ENCODE results near the gene PARVA. TPM values are rescaled to one million over a fixed set of nuclear protein-coding genes. Genes with fewer than 3 reads are reported as not detected.

Gene PARVA
- total RNA-seq, 1 donor from 2014 or later = 45.9 TPM

DNA sequence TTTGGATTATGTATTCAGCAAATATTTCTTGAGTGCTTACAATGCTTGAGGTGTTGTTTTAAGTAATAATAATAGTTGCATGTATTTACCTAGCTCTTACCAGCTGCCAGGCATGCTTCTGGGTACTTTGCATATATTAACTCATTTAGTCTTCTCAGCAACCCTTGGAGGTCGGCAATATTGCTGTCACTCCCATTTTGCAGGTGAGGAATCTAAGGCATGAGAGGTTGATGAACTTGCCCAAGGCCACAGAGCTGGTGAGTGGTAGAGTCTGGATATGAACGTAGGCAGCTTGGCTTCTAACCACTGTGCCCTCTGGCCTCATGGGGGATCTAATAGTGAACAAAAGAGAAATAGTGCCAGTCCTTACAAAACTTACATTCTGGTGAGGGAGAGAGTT lies 92.9 kb downstream of the PARVA start:
- no peak for DNase-seq (ENCODE audit: low read depth)
- Histone ChIP-seq H3K36me3 (ENCODE audit: control insufficient read depth, insufficient read depth, low read length) (no peaks in the 10 kb centered on the region), H3K27me3 (ENCODE audit: control insufficient read depth, insufficient read depth, low read length) (no peaks in the 10 kb centered on the region), H3K4me3 (ENCODE audit: low read depth, low read length) (no peak overlapping the region)
- TF ChIP-seq, protein P1, sequence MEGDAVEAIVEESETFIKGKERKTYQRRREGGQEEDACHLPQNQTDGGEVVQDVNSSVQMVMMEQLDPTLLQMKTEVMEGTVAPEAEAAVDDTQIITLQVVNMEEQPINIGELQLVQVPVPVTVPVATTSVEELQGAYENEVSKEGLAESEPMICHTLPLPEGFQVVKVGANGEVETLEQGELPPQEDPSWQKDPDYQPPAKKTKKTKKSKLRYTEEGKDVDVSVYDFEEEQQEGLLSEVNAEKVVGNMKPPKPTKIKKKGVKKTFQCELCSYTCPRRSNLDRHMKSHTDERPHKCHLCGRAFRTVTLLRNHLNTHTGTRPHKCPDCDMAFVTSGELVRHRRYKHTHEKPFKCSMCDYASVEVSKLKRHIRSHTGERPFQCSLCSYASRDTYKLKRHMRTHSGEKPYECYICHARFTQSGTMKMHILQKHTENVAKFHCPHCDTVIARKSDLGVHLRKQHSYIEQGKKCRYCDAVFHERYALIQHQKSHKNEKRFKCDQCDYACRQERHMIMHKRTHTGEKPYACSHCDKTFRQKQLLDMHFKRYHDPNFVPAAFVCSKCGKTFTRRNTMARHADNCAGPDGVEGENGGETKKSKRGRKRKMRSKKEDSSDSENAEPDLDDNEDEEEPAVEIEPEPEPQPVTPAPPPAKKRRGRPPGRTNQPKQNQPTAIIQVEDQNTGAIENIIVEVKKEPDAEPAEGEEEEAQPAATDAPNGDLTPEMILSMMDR (IDR thresholded peaks at IDR 0.05; ENCODE audit: insufficient read depth, low read length, poor library complexity, severe bottlenecking) = no peak

DNA sequence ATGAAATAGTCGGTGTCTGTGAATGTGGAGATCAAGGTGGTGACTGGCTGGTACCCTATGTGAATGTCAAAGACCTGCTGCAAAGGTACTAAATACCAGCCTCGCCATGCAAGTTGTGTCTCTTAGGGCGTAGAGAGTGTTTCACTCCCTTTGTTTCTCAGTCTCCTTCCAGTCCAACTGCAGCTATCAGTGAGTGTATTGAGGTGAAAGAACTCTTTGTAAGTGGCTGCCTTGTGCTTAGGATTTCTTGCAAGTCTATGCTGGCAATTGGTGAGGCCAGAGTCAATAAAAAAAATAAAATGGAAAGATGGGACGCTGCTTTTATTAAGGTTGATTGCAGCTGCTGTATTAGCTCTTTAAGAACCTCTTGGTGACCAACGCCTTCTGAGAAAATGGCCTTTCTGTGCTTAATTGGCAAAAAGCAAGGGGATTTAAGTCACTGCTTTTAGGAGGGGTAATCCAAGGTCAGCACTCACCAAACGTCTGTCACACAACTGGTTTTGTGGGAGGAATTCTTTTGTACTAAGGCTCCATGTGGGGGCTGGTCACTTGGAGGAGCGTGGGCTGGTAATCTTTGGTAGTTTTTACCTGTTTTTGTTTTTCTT lies 95.1 kb downstream of the PARVA start:
- no peak for DNase-seq (ENCODE audit: low read depth)
- Histone ChIP-seq H3K4me3 (ENCODE audit: low read depth, low read length) (no peak overlapping the region), H3K27me3 (ENCODE audit: control insufficient read depth, insufficient read depth, low read length) (no peaks in the 10 kb centered on the region), H3K36me3 (ENCODE audit: control insufficient read depth, insufficient read depth, low read length) (no peaks in the 10 kb centered on the region)
- TF ChIP-seq, protein P1 (IDR thresholded peaks at IDR 0.05; ENCODE audit: insufficient read depth, low read length, poor library complexity, severe bottlenecking) = no peak

DNA sequence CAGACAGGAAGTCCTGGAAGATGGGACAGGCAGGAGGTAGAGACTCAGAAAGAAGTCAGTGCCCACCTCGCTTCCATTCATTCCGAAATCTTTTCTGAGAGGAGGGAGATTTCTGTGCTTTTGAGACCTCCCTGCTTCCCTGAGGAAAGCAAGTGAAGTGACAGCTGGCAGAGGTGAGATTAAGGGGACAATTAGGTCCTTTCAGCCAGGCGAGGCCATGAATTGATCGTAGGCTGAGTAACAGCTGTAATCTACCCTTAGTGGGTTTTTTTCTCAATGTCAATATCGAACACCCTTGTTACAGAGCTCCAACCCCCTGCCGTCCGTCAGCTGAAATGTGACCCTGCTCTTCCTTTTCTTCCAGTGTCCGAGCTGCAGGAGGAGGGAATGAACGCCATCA lies 96.0 kb downstream of the PARVA start:
- no peak for DNase-seq (ENCODE audit: low read depth)
- H3K36me3 ChIP-seq (ENCODE audit: control insufficient read depth, insufficient read depth, low read length) = no peaks in the 10 kb centered on the region
- H3K27me3 ChIP-seq (ENCODE audit: control insufficient read depth, insufficient read depth, low read length) = no peaks in the 10 kb centered on the region
- TF ChIP-seq, protein P1 (IDR thresholded peaks at IDR 0.05; ENCODE audit: insufficient read depth, low read length, poor library complexity, severe bottlenecking) = no peak
- no peak overlapping the region for H3K4me3 ChIP-seq (ENCODE audit: low read depth, low read length)

DNA sequence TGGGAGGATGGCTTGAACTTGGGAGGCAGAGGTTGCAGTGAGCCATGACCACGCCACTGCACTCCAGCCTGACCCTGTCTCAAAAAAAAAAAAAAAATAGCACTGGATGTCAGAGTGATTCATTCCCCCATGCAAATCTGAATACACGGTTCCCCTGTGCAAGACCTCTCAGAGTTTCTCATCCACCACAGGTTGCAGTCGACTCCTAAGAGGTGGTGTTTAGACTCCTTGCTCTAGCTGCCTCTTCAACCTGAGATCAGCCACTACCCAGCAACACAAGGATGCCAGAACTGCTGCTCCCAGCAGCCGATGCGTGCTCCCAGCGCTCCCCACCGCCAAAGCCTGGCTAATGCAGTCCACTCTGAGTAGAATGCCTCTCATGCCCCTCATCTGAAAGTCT lies 97.5 kb downstream of the PARVA start:
- H3K36me3 ChIP-seq (ENCODE audit: control insufficient read depth, insufficient read depth, low read length) = no peaks in the 10 kb centered on the region
- no peak overlapping the region for H3K4me3 ChIP-seq (ENCODE audit: low read depth, low read length)
- DNase-seq (ENCODE audit: low read depth) = no peak
- TF ChIP-seq, protein P1 (IDR thresholded peaks at IDR 0.05; ENCODE audit: insufficient read depth, low read length, poor library complexity, severe bottlenecking) = no peak
- H3K27me3 ChIP-seq (ENCODE audit: control insufficient read depth, insufficient read depth, low read length) = no peaks in the 10 kb centered on the region

DNA sequence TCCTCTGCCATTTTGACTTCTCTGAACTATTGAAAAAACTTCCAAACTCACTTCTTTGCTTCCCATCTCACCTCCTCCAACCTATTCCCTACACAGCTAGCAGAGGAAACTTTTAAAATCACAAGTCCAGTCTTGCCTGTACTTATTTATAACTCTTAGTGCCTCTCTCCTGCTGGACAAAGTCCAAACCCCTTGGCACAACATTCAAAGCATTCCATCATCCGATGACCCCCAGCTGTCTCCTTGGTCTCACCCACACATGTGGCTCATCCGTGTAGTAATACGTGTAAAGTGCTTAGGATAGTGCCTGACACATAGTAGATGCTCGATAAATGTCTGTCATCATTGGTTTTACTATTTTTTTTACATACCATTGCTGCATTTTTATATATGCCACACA lies 101.4 kb downstream of the PARVA start:
- H3K36me3 ChIP-seq (ENCODE audit: control insufficient read depth, insufficient read depth, low read length) = no peaks in the 10 kb centered on the region
- DNase-seq (ENCODE audit: low read depth) = no peak
- TF ChIP-seq, protein P1 (IDR thresholded peaks at IDR 0.05; ENCODE audit: insufficient read depth, low read length, poor library complexity, severe bottlenecking) = no peak
- H3K4me3 ChIP-seq (ENCODE audit: low read depth, low read length) = no peak overlapping the region
- H3K27me3 ChIP-seq (ENCODE audit: control insufficient read depth, insufficient read depth, low read length) = no peaks in the 10 kb centered on the region

DNA sequence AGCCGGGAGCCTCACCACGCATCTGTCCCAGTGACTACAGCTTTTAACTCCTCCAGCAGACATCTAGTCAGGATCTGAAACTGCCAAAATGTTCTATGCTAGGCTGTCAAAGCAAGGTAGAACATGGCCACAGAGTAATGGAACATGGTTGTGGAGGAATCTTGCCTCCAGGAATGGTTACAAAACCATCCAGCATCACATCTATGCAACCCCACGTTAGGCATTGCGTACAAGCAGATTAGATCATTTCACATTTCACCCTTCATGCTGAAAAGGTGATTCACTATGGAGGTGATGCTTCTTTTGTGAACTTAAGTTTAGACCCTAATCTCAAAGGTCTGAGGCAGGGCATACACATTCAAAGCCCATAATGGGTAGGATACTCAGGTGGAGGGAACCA lies 103.0 kb downstream of the PARVA start:
- Histone ChIP-seq H3K36me3 (ENCODE audit: control insufficient read depth, insufficient read depth, low read length) (no peaks in the 10 kb centered on the region), H3K27me3 (ENCODE audit: control insufficient read depth, insufficient read depth, low read length) (no peaks in the 10 kb centered on the region), H3K4me3 (ENCODE audit: low read depth, low read length) (no peak overlapping the region)
- TF ChIP-seq, protein P1 (IDR thresholded peaks at IDR 0.05; ENCODE audit: insufficient read depth, low read length, poor library complexity, severe bottlenecking) = no peak
- DNase-seq (ENCODE audit: low read depth) = no peak
